ENCODE measurements around the gene BDH1. TPM values are rescaled to one million over a fixed set of nuclear protein-coding genes. Genes with fewer than 3 reads are reported as not detected.

Gene BDH1
- total and polyA plus RNA-seq, 2 of the 13 experiments (the other 11 are each of a cell fraction or from before 2014, with no cell fraction given): 21.2 to 71.9 TPM

DNA sequence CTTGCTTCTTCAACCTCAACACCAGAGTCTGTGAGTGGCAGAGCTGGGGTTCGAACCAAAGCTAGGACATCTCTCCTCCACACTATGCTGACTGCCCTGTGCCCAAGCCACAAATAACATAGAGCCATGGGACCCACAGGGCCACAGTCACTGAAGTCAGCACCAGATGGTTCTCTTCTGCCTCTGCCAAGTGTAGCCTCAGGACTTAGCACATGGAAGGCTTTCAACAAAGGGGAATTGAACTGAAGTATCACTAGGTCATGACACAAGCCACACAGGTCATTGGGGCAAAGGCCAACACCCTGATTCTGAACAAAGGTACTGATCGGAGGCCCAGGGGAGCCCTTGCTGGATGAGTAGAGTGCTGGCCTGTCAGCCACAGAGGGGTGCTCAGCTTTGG, 83.6 kb downstream of the BDH1 start (continued):
- TF ChIP-seq, protein P1, sequence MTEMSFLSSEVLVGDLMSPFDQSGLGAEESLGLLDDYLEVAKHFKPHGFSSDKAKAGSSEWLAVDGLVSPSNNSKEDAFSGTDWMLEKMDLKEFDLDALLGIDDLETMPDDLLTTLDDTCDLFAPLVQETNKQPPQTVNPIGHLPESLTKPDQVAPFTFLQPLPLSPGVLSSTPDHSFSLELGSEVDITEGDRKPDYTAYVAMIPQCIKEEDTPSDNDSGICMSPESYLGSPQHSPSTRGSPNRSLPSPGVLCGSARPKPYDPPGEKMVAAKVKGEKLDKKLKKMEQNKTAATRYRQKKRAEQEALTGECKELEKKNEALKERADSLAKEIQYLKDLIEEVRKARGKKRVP (CRISPR knock-in tag; IDR thresholded peaks at IDR 0.05): no peak
- TF ChIP-seq FOXK1 (CRISPR knock-in tag; IDR thresholded peaks at IDR 0.05; ENCODE audit: borderline replicate concordance, low read depth) (no peak), NFIC (IDR thresholded peaks at IDR 0.05; ENCODE audit: low read length) (no peak), ZNF724P (CRISPR knock-in tag; IDR thresholded peaks at IDR 0.05; ENCODE audit: borderline replicate concordance) (no peak), TAF15 (IDR thresholded peaks at IDR 0.05; ENCODE audit: low read depth, low read length, poor library complexity, severe bottlenecking) (no peak), HHEX (CRISPR knock-in tag; IDR thresholded peaks at IDR 0.05) (0 out of 2 replicates have a peak, but pooled peaks have one; percentile 42), HNRNPK (IDR thresholded peaks at IDR 0.05; ENCODE audit: low read depth, low read length, poor library complexity, severe bottlenecking) (no peak), REL (CRISPR knock-in tag; conservative IDR thresholded peaks at IDR 0.05) (no peak), ZBTB21 (CRISPR knock-in tag; IDR thresholded peaks at IDR 0.05) (no peak), BCL6 (CRISPR knock-in tag; IDR thresholded peaks at IDR 0.05) (peak; percentile 47; the same call in 1 of the 2 replicates), ZNF230 (CRISPR knock-in tag; IDR thresholded peaks at IDR 0.05) (no peak), PLRG1 (conservative IDR thresholded peaks at IDR 0.05) (no peak), EZH2 (conservative IDR thresholded peaks at IDR 0.05; ENCODE audit: low read depth, low read length) (no peak)
- TF ChIP-seq, protein P2, sequence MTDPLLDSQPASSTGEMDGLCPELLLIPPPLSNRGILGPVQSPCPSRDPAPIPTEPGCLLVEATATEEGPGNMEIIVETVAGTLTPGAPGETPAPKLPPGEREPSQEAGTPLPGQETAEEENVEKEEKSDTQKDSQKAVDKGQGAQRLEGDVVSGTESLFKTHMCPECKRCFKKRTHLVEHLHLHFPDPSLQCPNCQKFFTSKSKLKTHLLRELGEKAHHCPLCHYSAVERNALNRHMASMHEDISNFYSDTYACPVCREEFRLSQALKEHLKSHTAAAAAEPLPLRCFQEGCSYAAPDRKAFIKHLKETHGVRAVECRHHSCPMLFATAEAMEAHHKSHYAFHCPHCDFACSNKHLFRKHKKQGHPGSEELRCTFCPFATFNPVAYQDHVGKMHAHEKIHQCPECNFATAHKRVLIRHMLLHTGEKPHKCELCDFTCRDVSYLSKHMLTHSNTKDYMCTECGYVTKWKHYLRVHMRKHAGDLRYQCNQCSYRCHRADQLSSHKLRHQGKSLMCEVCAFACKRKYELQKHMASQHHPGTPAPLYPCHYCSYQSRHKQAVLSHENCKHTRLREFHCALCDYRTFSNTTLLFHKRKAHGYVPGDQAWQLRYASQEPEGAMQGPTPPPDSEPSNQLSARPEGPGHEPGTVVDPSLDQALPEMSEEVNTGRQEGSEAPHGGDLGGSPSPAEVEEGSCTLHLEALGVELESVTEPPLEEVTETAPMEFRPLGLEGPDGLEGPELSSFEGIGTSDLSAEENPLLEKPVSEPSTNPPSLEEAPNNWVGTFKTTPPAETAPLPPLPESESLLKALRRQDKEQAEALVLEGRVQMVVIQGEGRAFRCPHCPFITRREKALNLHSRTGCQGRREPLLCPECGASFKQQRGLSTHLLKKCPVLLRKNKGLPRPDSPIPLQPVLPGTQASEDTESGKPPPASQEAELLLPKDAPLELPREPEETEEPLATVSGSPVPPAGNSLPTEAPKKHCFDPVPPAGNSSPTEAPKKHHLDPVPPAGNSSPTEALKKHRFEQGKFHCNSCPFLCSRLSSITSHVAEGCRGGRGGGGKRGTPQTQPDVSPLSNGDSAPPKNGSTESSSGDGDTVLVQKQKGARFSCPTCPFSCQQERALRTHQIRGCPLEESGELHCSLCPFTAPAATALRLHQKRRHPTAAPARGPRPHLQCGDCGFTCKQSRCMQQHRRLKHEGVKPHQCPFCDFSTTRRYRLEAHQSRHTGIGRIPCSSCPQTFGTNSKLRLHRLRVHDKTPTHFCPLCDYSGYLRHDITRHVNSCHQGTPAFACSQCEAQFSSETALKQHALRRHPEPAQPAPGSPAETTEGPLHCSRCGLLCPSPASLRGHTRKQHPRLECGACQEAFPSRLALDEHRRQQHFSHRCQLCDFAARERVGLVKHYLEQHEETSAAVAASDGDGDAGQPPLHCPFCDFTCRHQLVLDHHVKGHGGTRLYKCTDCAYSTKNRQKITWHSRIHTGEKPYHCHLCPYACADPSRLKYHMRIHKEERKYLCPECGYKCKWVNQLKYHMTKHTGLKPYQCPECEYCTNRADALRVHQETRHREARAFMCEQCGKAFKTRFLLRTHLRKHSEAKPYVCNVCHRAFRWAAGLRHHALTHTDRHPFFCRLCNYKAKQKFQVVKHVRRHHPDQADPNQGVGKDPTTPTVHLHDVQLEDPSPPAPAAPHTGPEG (CRISPR knock-in tag; IDR thresholded peaks at IDR 0.05): no peak
- TF ChIP-seq, protein P3, sequence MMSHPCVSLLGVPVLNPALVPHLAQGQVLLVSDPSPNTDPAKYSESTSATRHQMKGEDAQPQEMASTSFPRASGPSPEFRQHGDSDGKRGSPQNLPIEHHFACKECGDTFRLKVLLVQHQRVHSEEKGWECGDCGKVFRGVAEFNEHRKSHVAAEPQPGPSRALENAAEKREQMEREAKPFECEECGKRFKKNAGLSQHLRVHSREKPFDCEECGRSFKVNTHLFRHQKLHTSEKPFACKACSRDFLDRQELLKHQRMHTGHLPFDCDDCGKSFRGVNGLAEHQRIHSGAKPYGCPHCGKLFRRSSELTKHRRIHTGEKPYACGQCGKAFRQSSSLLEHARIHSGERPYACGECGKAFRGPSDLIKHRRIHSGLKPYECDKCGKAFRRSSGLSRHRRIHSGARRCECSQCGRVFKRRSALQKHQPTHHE (CRISPR knock-in tag; IDR thresholded peaks at IDR 0.05; ENCODE audit: borderline replicate concordance): no peak
- TF ChIP-seq, protein P4, sequence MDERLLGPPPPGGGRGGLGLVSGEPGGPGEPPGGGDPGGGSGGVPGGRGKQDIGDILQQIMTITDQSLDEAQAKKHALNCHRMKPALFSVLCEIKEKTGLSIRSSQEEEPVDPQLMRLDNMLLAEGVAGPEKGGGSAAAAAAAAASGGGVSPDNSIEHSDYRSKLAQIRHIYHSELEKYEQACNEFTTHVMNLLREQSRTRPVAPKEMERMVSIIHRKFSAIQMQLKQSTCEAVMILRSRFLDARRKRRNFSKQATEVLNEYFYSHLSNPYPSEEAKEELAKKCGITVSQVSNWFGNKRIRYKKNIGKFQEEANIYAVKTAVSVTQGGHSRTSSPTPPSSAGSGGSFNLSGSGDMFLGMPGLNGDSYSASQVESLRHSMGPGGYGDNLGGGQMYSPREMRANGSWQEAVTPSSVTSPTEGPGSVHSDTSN (CRISPR knock-in tag; IDR thresholded peaks at IDR 0.05): peak; percentile 22; the same call in 1 of the 2 replicates
- TF ChIP-seq, protein P5, sequence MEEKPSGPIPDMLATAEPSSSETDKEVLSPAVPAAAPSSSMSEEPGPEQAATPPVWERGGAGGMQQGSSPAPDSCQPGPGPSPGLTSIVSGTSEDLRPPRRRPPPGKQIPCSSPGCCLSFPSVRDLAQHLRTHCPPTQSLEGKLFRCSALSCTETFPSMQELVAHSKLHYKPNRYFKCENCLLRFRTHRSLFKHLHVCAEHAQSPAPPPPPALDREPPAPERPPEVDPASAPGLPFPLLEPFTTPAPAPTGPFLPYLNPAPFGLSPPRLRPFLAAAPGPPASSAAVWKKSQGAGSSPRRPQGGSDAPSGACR (CRISPR knock-in tag; IDR thresholded peaks at IDR 0.05): no peak
- TF ChIP-seq, protein P6, sequence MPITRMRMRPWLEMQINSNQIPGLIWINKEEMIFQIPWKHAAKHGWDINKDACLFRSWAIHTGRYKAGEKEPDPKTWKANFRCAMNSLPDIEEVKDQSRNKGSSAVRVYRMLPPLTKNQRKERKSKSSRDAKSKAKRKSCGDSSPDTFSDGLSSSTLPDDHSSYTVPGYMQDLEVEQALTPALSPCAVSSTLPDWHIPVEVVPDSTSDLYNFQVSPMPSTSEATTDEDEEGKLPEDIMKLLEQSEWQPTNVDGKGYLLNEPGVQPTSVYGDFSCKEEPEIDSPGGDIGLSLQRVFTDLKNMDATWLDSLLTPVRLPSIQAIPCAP (CRISPR knock-in tag; IDR thresholded peaks at IDR 0.05; ENCODE audit: low read depth): no peak
- TF ChIP-seq, protein P7, sequence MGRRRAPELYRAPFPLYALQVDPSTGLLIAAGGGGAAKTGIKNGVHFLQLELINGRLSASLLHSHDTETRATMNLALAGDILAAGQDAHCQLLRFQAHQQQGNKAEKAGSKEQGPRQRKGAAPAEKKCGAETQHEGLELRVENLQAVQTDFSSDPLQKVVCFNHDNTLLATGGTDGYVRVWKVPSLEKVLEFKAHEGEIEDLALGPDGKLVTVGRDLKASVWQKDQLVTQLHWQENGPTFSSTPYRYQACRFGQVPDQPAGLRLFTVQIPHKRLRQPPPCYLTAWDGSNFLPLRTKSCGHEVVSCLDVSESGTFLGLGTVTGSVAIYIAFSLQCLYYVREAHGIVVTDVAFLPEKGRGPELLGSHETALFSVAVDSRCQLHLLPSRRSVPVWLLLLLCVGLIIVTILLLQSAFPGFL (CRISPR knock-in tag; IDR thresholded peaks at IDR 0.05): no peak
